ENCODE measurements around the gene RGL3. TPM values are rescaled to one million over a fixed set of nuclear protein-coding genes. Genes with fewer than 3 reads are reported as not detected.

The RGL3 gene
- total and polyA plus RNA-seq, 4 donors, result 2.4 to 19.8 (median 7.8) TPM

DNA sequence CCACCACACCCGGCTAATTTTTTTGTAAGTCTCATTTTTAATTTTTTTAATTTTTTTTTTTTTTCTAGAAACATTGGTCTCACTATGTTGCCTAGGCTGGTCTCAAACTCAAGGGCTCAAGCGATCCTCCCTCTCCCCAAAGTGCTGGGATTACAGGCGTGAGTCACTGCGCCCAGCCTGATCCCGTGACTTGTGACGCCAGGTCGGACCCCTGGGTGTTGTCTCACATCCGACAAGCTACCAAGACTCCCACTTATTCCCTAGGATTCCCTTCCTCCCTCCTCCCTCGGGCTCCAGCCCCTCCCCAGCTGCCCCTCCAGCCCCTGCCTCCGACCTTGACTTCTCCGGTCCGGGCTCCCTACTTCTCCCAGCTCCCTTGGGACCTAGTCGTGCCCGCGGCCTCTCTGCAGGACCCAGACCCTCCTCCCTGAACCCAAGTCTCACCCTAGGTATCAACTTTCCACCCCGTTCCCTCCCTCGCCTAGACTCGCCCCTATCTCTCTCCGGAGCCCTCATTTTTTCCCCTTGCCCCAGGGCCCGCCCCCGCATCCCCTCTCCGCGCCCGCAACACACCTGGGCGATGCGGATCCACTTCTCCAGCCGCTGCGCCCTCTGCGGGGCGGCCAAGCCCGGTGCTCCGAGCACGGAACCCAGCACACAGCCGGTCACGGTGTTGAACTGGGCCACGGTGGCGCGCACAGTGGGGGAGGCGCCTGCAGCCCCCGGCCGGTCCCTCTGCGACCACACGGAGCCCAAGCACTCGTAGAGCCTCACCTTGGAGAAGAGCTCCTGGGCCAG is 13.1 kb downstream of the RGL3 start:
- Histone ChIP-seq H3K9ac (ENCODE audit: low read depth in 1 of 2, low read length in 2 of 2) (no peak overlapping the region), H3K4me3 (ENCODE audit: low read depth in 1 of 3, low read length in 3 of 3) (no peak overlapping the region), H3K27me3 (ENCODE audit: control insufficient read depth in 4 of 4, insufficient read depth in 4 of 4, low read length in 3 of 4) (no peaks in the 10 kb centered on the region), H3K36me3 (ENCODE audit: control insufficient read depth in 4 of 4, insufficient read depth in 3 of 4, low read depth in 1 of 4, low read length in 3 of 4) (peaks cover 0 to 5% (median 2%) of the 10 kb centered on the region in 4 donors), H3K9me3 (ENCODE audit: control insufficient read depth in 4 of 4, low read length in 3 of 4) (no peaks in the 10 kb centered on the region), H3K4me1 (ENCODE audit: control insufficient read depth in 4 of 4, insufficient read depth in 4 of 4, low read length in 3 of 4) (no peaks in the 10 kb centered on the region), H3K27ac (ENCODE audit: low read depth in 1 of 2, low read length in 2 of 2) (no peak overlapping the region)
- 80% methylated on average over 44 of the region's 44 CpGs for WGBS
- DNase-seq (ENCODE audit: low spot score), result no peak
- TF ChIP-seq HNF4G (IDR thresholded peaks at IDR 0.05) (no peak), HNF4A (conservative IDR thresholded peaks at IDR 0.05) (no peak), GABPA (IDR thresholded peaks at IDR 0.05 in 1 of 2, conservative IDR thresholded peaks at IDR 0.05 in 1 of 2) (no peak), RXRA (IDR thresholded peaks at IDR 0.05) (no peak), JUND (IDR thresholded peaks at IDR 0.05) (no peak), SP1 (IDR thresholded peaks at IDR 0.05) (no peak), NR2F2 (IDR thresholded peaks at IDR 0.05) (no peak), FOXA1 (IDR thresholded peaks at IDR 0.05) (no peak), YY1 (IDR thresholded peaks at IDR 0.05) (no peak), TAF1 (conservative IDR thresholded peaks at IDR 0.05) (no peak), RAD21 (IDR thresholded peaks at IDR 0.05) (no peak), FOXA2 (IDR thresholded peaks at IDR 0.05) (no peak)
- TF ChIP-seq, protein P1, sequence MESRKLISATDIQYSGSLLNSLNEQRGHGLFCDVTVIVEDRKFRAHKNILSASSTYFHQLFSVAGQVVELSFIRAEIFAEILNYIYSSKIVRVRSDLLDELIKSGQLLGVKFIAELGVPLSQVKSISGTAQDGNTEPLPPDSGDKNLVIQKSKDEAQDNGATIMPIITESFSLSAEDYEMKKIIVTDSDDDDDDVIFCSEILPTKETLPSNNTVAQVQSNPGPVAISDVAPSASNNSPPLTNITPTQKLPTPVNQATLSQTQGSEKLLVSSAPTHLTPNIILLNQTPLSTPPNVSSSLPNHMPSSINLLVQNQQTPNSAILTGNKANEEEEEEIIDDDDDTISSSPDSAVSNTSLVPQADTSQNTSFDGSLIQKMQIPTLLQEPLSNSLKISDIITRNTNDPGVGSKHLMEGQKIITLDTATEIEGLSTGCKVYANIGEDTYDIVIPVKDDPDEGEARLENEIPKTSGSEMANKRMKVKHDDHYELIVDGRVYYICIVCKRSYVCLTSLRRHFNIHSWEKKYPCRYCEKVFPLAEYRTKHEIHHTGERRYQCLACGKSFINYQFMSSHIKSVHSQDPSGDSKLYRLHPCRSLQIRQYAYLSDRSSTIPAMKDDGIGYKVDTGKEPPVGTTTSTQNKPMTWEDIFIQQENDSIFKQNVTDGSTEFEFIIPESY (IDR thresholded peaks at IDR 0.05), result no peak
- TF ChIP-seq, protein P2, sequence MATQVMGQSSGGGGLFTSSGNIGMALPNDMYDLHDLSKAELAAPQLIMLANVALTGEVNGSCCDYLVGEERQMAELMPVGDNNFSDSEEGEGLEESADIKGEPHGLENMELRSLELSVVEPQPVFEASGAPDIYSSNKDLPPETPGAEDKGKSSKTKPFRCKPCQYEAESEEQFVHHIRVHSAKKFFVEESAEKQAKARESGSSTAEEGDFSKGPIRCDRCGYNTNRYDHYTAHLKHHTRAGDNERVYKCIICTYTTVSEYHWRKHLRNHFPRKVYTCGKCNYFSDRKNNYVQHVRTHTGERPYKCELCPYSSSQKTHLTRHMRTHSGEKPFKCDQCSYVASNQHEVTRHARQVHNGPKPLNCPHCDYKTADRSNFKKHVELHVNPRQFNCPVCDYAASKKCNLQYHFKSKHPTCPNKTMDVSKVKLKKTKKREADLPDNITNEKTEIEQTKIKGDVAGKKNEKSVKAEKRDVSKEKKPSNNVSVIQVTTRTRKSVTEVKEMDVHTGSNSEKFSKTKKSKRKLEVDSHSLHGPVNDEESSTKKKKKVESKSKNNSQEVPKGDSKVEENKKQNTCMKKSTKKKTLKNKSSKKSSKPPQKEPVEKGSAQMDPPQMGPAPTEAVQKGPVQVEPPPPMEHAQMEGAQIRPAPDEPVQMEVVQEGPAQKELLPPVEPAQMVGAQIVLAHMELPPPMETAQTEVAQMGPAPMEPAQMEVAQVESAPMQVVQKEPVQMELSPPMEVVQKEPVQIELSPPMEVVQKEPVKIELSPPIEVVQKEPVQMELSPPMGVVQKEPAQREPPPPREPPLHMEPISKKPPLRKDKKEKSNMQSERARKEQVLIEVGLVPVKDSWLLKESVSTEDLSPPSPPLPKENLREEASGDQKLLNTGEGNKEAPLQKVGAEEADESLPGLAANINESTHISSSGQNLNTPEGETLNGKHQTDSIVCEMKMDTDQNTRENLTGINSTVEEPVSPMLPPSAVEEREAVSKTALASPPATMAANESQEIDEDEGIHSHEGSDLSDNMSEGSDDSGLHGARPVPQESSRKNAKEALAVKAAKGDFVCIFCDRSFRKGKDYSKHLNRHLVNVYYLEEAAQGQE (IDR thresholded peaks at IDR 0.05), result no peak
- TF ChIP-seq, protein P3, sequence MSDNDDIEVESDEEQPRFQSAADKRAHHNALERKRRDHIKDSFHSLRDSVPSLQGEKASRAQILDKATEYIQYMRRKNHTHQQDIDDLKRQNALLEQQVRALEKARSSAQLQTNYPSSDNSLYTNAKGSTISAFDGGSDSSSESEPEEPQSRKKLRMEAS (IDR thresholded peaks at IDR 0.05), result no peak
- TF ChIP-seq, protein P4, sequence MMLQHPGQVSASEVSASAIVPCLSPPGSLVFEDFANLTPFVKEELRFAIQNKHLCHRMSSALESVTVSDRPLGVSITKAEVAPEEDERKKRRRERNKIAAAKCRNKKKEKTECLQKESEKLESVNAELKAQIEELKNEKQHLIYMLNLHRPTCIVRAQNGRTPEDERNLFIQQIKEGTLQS (IDR thresholded peaks at IDR 0.05), result no peak
- TF ChIP-seq, protein P5, sequence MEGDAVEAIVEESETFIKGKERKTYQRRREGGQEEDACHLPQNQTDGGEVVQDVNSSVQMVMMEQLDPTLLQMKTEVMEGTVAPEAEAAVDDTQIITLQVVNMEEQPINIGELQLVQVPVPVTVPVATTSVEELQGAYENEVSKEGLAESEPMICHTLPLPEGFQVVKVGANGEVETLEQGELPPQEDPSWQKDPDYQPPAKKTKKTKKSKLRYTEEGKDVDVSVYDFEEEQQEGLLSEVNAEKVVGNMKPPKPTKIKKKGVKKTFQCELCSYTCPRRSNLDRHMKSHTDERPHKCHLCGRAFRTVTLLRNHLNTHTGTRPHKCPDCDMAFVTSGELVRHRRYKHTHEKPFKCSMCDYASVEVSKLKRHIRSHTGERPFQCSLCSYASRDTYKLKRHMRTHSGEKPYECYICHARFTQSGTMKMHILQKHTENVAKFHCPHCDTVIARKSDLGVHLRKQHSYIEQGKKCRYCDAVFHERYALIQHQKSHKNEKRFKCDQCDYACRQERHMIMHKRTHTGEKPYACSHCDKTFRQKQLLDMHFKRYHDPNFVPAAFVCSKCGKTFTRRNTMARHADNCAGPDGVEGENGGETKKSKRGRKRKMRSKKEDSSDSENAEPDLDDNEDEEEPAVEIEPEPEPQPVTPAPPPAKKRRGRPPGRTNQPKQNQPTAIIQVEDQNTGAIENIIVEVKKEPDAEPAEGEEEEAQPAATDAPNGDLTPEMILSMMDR (IDR thresholded peaks at IDR 0.05; ENCODE audit: low read depth, low read length, missing input control), result no peak

Measured in liver (tissue), 9 donors.